Measurements from ENCODE around the gene SLC12A6. TPM values are rescaled to one million over a fixed set of nuclear protein-coding genes. Genes with fewer than 3 reads are reported as not detected.
A peak's percentile ranks its signal among the peaks of the same experiment; 100 is the strongest.
"Not testable (repeated sequence)": the region's sequence is repeated elsewhere in the genome, so short reads cannot be mapped to it uniquely, and the experiment has no call there.

Gene SLC12A6
- total and polyA plus RNA-seq, 7 donors = 1.4 to 22.7 (median 14.3) TPM

DNA sequence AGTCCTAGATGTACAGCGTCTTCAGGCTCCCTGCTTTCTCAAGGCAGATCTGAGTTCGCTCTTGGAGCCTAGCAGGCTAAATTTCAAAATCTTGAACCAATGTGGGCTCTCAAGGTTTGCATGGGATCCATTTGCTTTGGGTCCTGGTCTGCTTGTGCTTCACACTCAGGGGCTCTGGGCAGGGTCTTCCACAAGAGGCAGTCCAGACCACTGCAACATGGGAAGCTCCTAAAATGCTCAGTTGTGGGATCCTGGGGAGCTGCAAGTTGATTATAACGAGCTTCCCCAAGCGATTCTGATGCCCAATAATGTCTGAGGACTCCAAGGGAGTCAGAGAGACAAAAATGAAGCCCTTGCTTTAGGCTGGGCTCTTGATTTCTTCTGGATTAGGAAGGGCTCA is 12.2 kb upstream of the SLC12A6 start:
- H3K4me3 ChIP-seq = no peak overlapping the region
- peaks cover 0 to 10% (median 5%) of the 10 kb centered on the region in 4 donors for H3K4me1 ChIP-seq
- intact Hi-C loops (cut with DNase I) = no loop called here
- no peaks in the 10 kb centered on the region for H3K36me3 ChIP-seq
- DNase-seq = no peak
- 86 to 90% methylated on average over 4 of the region's 4 CpGs for WGBS, 2 donors
- TF ChIP-seq POLR2AphosphoS5 (IDR thresholded peaks at IDR 0.05) = no peak
- TF ChIP-seq, protein P1, sequence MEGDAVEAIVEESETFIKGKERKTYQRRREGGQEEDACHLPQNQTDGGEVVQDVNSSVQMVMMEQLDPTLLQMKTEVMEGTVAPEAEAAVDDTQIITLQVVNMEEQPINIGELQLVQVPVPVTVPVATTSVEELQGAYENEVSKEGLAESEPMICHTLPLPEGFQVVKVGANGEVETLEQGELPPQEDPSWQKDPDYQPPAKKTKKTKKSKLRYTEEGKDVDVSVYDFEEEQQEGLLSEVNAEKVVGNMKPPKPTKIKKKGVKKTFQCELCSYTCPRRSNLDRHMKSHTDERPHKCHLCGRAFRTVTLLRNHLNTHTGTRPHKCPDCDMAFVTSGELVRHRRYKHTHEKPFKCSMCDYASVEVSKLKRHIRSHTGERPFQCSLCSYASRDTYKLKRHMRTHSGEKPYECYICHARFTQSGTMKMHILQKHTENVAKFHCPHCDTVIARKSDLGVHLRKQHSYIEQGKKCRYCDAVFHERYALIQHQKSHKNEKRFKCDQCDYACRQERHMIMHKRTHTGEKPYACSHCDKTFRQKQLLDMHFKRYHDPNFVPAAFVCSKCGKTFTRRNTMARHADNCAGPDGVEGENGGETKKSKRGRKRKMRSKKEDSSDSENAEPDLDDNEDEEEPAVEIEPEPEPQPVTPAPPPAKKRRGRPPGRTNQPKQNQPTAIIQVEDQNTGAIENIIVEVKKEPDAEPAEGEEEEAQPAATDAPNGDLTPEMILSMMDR (IDR thresholded peaks at IDR 0.05) = no peak
- TF ChIP-seq POLR2A (IDR thresholded peaks at IDR 0.05) = no peak
- TF ChIP-seq EP300 (IDR thresholded peaks at IDR 0.05) = no peak
- no peak overlapping the region for H3K27ac ChIP-seq
- no peaks in the 10 kb centered on the region for H3K27me3 ChIP-seq
- H3K9me3 ChIP-seq = no peaks in the 10 kb centered on the region

DNA sequence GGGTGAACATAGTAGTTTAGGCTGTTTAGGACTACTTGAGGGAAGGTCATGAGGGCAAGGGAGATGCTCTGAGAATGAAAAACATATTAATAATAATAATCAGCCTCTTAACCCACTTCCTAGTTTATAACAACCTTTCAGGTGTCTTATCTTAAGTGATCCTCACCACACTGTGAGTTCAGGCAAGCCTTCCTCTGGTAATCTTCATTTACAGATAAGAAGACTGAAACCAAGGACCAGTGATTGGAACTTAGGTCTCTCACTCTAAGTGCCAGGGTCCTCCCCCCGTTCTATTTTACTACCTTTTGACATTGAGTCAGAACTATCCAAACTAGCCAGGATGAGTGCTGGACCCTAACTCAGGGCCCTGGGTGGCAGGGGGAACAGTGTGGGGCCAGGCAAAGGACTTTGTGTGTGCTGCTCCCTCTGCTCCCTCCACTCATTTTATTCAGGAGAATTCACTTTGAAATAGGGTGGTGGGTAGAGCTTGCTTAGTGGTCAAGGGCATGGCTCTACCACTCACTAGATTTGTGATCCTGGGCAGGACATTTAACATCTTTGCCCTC is 11.2 kb upstream of the SLC12A6 start:
- no peak for DNase-seq
- intact Hi-C loops (cut with DNase I) = no loop called here
- H3K4me3 ChIP-seq = no peak overlapping the region
- no peaks in the 10 kb centered on the region for H3K36me3 ChIP-seq
- no peak overlapping the region for H3K27ac ChIP-seq
- H3K27me3 ChIP-seq = no peaks in the 10 kb centered on the region
- TF ChIP-seq POLR2AphosphoS5 (IDR thresholded peaks at IDR 0.05) = no peak
- TF ChIP-seq, protein P1 (IDR thresholded peaks at IDR 0.05) = no peak
- 42 to 71% methylated on average over 1 of the region's 1 CpG for WGBS, 2 donors
- H3K4me1 ChIP-seq = peaks cover 0 to 10% (median 5%) of the 10 kb centered on the region in 4 donors
- no peaks in the 10 kb centered on the region for H3K9me3 ChIP-seq

DNA sequence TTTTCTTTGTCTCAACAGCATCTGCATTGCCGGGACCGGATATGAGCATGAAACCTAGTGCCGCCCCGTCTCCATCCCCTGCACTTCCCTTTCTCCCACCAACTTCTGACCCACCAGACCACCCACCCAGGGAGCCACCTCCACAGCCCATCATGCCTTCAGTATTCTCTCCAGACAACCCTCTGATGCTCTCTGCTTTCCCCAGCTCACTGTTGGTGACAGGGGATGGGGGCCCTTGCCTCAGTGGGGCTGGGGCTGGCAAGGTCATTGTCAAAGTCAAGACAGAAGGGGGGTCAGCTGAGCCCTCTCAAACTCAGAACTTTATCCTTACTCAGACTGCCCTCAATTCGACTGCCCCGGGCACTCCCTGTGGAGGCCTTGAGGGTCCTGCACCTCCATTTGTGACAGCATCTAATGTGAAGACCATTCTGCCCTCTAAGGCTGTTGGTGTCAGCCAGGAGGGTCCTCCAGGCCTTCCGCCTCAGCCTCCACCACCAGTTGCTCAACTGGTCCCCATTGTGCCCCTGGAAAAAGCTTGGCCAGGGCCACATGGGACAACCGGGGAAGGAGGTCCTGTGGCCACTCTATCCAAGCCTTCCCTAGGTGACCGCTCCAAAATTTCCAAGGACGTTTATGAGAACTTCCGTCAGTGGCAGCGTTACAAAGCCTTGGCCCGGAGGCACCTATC is 10.5 kb upstream of the SLC12A6 start:
- Histone ChIP-seq H3K36me3 (no peaks in the 10 kb centered on the region), H3K9me3 (no peaks in the 10 kb centered on the region), H3K4me3 (no peak overlapping the region), H3K27me3 (no peaks in the 10 kb centered on the region), H3K27ac (no peak overlapping the region), H3K4me1 (peaks cover 0 to 10% (median 5%) of the 10 kb centered on the region in 4 donors)
- no peak for TF ChIP-seq EP300 (IDR thresholded peaks at IDR 0.05)
- TF ChIP-seq, protein P1 (IDR thresholded peaks at IDR 0.05) = no peak
- 85 to 87% methylated on average over 13 of the region's 13 CpGs for WGBS, 2 donors
- intact Hi-C loops (cut with DNase I) = no loop called here
- DNase-seq = no peak

DNA sequence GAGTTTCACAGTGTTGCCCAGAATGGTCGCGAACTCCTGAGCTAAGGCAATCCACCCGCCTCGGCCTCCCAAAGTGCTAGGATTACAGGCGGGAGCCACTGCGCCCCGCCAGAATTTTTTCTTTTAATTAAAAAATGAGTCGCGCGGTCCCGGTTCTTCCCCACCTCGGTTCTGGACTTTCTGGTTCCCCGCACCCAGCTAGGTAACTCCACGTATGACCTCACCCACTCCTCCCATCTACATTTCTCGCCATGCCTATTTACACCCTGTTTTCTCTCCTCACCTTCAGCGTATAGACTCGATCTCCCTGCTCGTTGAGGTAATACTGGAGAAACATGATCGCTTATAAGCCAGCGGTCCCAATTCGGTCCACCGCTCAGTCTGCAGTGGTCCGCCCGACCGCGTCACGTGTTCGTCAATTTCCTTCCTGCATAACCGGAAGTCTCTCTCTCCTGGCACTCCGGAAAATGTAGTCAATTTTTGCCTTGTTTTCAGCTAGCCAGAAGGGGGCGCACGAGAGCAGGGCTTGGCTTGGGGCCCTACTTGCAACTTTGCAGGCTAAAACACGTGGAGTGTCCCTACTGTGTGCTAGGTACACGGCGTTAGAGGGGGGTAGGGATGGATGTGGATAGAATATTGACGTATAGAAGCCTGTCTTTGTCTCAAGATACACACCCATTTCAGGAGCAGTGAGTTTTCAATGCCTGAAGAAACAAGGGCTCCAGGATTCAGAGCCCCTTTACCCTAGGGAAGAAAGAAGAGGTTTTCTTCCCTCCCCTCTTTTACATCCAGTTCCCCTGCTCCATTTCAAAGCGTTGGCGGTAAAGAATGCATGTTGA is 5.4 kb upstream of the SLC12A6 start, which contains the start of the genes NOP10 and NUTM1:
NOP10 (minus strand) TSS at position 400 of the 839 bp plus-strand sequence; CDS start at position 337, 63 bp downstream.
NUTM1 (plus strand) TSS at position 579 of the 839 bp plus-strand sequence. CDS start 382 bp downstream, outside the sequence.
- Histone ChIP-seq H3K27me3 (no peaks in the 10 kb centered on the region), H3K27ac (peak within 1 kb of the TSS; percentile 84 to 87 (median 86)), H3K4me3 (peak within 1 kb of the TSS; percentile 53 to 70 (median 67)), H3K9me3 (no peaks in the 10 kb centered on the region), H3K36me3 (peaks cover 0 to 19% (median 8%) of the 10 kb centered on the region in 4 donors), H3K4me1 (peaks cover 0 to 17% (median 11%) of the 10 kb centered on the region in 4 donors)
- peak; percentile 61 to 71 for TF ChIP-seq POLR2A (IDR thresholded peaks at IDR 0.05)
- TF ChIP-seq, protein P1 (IDR thresholded peaks at IDR 0.05) = peak; percentile 91 to 98 (median 96)
- TF ChIP-seq EP300 (IDR thresholded peaks at IDR 0.05) = no peak
- TF ChIP-seq POLR2AphosphoS5 (IDR thresholded peaks at IDR 0.05) = peak; percentile 76 to 93 (median 92)
- intact Hi-C loops (cut with DNase I) = loop anchor here (1.0 to 2.0 kb wide), 3 partner anchors 24 to 245 kb away; partner anchors contain the start of genes EMC7 and LPCAT4
- peak; percentile 94 for DNase-seq
- WGBS, 2 donors = 2% methylated on average over 38 of the region's 38 CpGs

DNA sequence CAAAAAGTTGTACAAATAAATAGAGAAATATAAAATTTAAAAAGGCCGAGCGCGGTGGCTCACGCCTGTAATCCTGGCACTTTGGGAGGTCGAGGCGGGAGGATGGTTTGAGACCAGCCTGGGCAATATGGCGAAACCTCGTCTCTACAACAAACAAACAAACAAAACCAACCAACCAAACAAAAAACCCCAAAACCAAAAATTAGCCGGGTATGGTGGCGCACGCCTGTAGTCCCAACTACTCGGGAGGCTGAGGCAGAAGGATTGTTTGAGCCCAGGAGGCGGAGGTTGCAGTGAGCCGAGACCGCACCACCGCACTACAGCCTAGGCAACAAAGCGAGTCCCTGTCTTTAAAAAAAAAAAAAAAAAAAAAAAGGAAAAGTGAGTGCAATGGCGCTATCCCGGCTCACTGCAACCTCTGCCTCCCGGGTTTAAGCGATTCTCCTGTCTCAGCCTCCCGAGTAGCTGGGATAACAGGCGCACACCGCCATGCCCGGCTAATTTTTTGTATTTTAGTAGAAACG is 4.7 kb upstream of the SLC12A6 start:
- H3K27me3 ChIP-seq, DNase-seq, H3K9me3 ChIP-seq: not testable (repeated sequence)
- Histone ChIP-seq H3K4me1 (peaks cover 0 to 17% (median 11%) of the 10 kb centered on the region in 4 donors), H3K36me3 (peaks cover 0 to 19% (median 8%) of the 10 kb centered on the region in 4 donors), H3K4me3 (peak overlapping the region; percentile 53 to 70 (median 67)), H3K27ac (peak overlapping the region; percentile 84 to 87 (median 86))
- intact Hi-C loops (cut with DNase I) = loop anchor here (2.0 kb wide), 1 partner anchor 241 kb away; the partner anchor contains the start of gene EMC7
- WGBS, 2 donors = 26 to 38% methylated on average over 26 of the region's 26 CpGs

Measured in sigmoid colon (tissue), 7 donors.